ENCODE data around the gene UAP1L1. TPM values are rescaled to one million over a fixed set of nuclear protein-coding genes. Genes with fewer than 3 reads are reported as not detected.

Gene UAP1L1
- total and polyA plus RNA-seq, 9 of the 15 experiments (the other 6 are each of a cell fraction or from before 2014, with no cell fraction given) = 0.20 to 8.6 (median 3.7) TPM

- in situ Hi-C loops (cut with MboI) (no loop called here), intact Hi-C loops (cut with micrococcal nuclease) (no loop called here)
- ChIA-PET POLR2A (interaction anchor here (0.6 to 1.8 kb wide), 7 partner anchors 12 to 584 kb away, joined by 3 to 4 read pairs (median 3); no protein-coding TSS in a partner anchor), CTCF (ENCODE audit: low intra/inter-chr PET ratio) (interaction anchor here (0.6 to 1.6 kb wide), 3 partner anchors 139 to 188 kb away, joined by 3 to 5 read pairs (median 4); partner anchors contain the start of genes ANAPC2 and SSNA1)
- WGBS (ENCODE audit: insufficient coverage, low coverage, missing lambda C conversion rate) = 9% methylated on average over 44 of the region's 72 CpGs
- no peaks in the 10 kb centered on the region for H3K9me3 ChIP-seq (replicated peaks; ENCODE audit: control insufficient read depth, insufficient read depth, low read depth, low read length)
- FAIRE-seq (peak; percentile 6), ATAC-seq (peak; percentile 78), DNase-seq (ENCODE audit: extremely low read depth in 1 of 4, low spot score in 3 of 4) (peak; percentile 67 to 92 (median 89))
- H3K4me3 ChIP-seq = no peak overlapping the region
- peaks cover 7 to 33% of the 10 kb centered on the region in 2 experiments; a peak in 4 of 5 replicates for H3K27me3 ChIP-seq (ENCODE audit: control insufficient read depth in 2 of 2, insufficient read depth in 2 of 2, low read length in 2 of 2)
- H4K20me1 ChIP-seq (replicated peaks; ENCODE audit: control insufficient read depth, insufficient read depth, low read length) = peaks cover 37% of the 10 kb centered on the region
- peak overlapping the region in 1 of 2 experiments; percentile 43; a peak in 1 of 4 replicates for H3K9ac ChIP-seq (ENCODE audit: insufficient read depth in 1 of 2, low read depth in 2 of 2, low read length in 2 of 2)
- H3K4me1 ChIP-seq (replicated peaks in 1 of 2; ENCODE audit: control insufficient read depth in 2 of 2, insufficient read depth in 2 of 2, low read length in 2 of 2) = peaks cover 2 to 76% of the 10 kb centered on the region in 2 experiments; a peak in 3 of 5 replicates
- no peaks in the 10 kb centered on the region for H3K36me3 ChIP-seq (ENCODE audit: control insufficient read depth, insufficient read depth, low read length)
- H2AFZ ChIP-seq (ENCODE audit: low read depth, low read length) = 0 out of 2 replicates have a peak overlapping the region, but pooled peaks have one; percentile 4
- H3K9me1 ChIP-seq (ENCODE audit: control insufficient read depth, insufficient read depth, low read length) = peaks cover 2% of the 10 kb centered on the region
- H3K79me2 ChIP-seq (ENCODE audit: control insufficient read depth, insufficient read depth, low read length) = no peaks in the 10 kb centered on the region
- peak overlapping the region; percentile 25; the same call in 1 of the 2 replicates for H3K4me2 ChIP-seq (ENCODE audit: insufficient read depth, low read length)
- BruUV-seq (replicated peaks) = no TSS peak
- H3K27ac ChIP-seq (ENCODE audit: extremely low read depth, low read depth, low read length) = no peak overlapping the region
- TF ChIP-seq CREM (IDR thresholded peaks at IDR 0.05; ENCODE audit: low read depth) (0 out of 2 replicates have a peak, but pooled peaks have one; percentile 11), TFAP4 (CRISPR knock-in tag; IDR thresholded peaks at IDR 0.05; ENCODE audit: borderline replicate concordance) (peak; percentile 65), GABPB1 (CRISPR knock-in tag; IDR thresholded peaks at IDR 0.05) (0 out of 2 replicates have a peak, but pooled peaks have one; percentile 4), PHF8 (IDR thresholded peaks at IDR 0.05; ENCODE audit: borderline replicate concordance, low read length) (no peak), L3MBTL2 (IDR thresholded peaks at IDR 0.05) (peak; percentile 80)
- TF ChIP-seq, protein P1, sequence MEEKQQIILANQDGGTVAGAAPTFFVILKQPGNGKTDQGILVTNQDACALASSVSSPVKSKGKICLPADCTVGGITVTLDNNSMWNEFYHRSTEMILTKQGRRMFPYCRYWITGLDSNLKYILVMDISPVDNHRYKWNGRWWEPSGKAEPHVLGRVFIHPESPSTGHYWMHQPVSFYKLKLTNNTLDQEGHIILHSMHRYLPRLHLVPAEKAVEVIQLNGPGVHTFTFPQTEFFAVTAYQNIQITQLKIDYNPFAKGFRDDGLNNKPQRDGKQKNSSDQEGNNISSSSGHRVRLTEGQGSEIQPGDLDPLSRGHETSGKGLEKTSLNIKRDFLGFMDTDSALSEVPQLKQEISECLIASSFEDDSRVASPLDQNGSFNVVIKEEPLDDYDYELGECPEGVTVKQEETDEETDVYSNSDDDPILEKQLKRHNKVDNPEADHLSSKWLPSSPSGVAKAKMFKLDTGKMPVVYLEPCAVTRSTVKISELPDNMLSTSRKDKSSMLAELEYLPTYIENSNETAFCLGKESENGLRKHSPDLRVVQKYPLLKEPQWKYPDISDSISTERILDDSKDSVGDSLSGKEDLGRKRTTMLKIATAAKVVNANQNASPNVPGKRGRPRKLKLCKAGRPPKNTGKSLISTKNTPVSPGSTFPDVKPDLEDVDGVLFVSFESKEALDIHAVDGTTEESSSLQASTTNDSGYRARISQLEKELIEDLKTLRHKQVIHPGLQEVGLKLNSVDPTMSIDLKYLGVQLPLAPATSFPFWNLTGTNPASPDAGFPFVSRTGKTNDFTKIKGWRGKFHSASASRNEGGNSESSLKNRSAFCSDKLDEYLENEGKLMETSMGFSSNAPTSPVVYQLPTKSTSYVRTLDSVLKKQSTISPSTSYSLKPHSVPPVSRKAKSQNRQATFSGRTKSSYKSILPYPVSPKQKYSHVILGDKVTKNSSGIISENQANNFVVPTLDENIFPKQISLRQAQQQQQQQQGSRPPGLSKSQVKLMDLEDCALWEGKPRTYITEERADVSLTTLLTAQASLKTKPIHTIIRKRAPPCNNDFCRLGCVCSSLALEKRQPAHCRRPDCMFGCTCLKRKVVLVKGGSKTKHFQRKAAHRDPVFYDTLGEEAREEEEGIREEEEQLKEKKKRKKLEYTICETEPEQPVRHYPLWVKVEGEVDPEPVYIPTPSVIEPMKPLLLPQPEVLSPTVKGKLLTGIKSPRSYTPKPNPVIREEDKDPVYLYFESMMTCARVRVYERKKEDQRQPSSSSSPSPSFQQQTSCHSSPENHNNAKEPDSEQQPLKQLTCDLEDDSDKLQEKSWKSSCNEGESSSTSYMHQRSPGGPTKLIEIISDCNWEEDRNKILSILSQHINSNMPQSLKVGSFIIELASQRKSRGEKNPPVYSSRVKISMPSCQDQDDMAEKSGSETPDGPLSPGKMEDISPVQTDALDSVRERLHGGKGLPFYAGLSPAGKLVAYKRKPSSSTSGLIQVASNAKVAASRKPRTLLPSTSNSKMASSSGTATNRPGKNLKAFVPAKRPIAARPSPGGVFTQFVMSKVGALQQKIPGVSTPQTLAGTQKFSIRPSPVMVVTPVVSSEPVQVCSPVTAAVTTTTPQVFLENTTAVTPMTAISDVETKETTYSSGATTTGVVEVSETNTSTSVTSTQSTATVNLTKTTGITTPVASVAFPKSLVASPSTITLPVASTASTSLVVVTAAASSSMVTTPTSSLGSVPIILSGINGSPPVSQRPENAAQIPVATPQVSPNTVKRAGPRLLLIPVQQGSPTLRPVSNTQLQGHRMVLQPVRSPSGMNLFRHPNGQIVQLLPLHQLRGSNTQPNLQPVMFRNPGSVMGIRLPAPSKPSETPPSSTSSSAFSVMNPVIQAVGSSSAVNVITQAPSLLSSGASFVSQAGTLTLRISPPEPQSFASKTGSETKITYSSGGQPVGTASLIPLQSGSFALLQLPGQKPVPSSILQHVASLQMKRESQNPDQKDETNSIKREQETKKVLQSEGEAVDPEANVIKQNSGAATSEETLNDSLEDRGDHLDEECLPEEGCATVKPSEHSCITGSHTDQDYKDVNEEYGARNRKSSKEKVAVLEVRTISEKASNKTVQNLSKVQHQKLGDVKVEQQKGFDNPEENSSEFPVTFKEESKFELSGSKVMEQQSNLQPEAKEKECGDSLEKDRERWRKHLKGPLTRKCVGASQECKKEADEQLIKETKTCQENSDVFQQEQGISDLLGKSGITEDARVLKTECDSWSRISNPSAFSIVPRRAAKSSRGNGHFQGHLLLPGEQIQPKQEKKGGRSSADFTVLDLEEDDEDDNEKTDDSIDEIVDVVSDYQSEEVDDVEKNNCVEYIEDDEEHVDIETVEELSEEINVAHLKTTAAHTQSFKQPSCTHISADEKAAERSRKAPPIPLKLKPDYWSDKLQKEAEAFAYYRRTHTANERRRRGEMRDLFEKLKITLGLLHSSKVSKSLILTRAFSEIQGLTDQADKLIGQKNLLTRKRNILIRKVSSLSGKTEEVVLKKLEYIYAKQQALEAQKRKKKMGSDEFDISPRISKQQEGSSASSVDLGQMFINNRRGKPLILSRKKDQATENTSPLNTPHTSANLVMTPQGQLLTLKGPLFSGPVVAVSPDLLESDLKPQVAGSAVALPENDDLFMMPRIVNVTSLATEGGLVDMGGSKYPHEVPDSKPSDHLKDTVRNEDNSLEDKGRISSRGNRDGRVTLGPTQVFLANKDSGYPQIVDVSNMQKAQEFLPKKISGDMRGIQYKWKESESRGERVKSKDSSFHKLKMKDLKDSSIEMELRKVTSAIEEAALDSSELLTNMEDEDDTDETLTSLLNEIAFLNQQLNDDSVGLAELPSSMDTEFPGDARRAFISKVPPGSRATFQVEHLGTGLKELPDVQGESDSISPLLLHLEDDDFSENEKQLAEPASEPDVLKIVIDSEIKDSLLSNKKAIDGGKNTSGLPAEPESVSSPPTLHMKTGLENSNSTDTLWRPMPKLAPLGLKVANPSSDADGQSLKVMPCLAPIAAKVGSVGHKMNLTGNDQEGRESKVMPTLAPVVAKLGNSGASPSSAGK (IDR thresholded peaks at IDR 0.05) = peak; percentile 61; the same call in 1 of the 2 replicates
Measured at GRCh38 chr9:137048655-137049543, 28.4 kb upstream of the UAP1L1 start.

Data from K562 (cell line).